GM12875 (cell line): ENCODE measurements around the gene F13B.

Source experiments
- H3K4me3 ChIP-seq: one replicate; pipeline ENCODE4 v1.5.1; 2011; ENCODE audit warnings: low read depth, low read length, control low read depth
- TF ChIP-seq, protein P1 (sequence below): IDR thresholded peaks from 2 replicates; pipeline ENCODE4 v1.5.1; 2011; ENCODE audit warnings: low read depth, mild to moderate bottlenecking, control low read depth, inconsistent platforms, low read length, moderate library complexity, borderline replicate concordance; ENCODE audit not compliant: insufficient read depth

Gene F13B

GRCh38 chr1:197073978-197074377 is 6.9 kb upstream of the F13B start:
- no peak overlapping the region for H3K4me3 ChIP-seq
- TF ChIP-seq, protein P1, sequence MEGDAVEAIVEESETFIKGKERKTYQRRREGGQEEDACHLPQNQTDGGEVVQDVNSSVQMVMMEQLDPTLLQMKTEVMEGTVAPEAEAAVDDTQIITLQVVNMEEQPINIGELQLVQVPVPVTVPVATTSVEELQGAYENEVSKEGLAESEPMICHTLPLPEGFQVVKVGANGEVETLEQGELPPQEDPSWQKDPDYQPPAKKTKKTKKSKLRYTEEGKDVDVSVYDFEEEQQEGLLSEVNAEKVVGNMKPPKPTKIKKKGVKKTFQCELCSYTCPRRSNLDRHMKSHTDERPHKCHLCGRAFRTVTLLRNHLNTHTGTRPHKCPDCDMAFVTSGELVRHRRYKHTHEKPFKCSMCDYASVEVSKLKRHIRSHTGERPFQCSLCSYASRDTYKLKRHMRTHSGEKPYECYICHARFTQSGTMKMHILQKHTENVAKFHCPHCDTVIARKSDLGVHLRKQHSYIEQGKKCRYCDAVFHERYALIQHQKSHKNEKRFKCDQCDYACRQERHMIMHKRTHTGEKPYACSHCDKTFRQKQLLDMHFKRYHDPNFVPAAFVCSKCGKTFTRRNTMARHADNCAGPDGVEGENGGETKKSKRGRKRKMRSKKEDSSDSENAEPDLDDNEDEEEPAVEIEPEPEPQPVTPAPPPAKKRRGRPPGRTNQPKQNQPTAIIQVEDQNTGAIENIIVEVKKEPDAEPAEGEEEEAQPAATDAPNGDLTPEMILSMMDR, result no peak

- H3K4me3 ChIP-seq, result no peak overlapping the region
- TF ChIP-seq, protein P1, result no peak
These were observed 378 bp upstream of the F13B start for GRCh38 chr1:197067457-197067818.

- no peak overlapping the region for H3K4me3 ChIP-seq
- TF ChIP-seq, protein P1, result no peak
These were observed 783 bp downstream of the F13B start for GRCh38 chr1:197066277-197066676.

DNA sequence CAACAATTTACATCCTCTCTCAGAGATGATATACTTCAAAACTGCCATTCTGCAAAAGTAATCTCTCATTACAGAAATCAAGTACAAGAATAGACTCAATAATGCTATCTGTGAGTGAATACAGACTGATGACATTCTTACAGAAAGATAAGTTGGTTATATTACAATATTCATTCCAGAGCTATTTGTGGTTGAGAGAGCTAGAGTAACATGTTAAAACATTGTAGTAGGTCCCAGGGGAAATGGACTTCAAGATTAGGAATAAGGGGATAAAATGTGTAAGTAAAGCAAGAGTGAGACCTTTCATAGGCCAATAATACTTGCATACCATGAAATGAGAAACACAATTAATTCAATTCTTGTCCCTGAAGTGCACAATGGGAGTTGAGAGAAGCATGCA is 1.5 kb downstream of the F13B start:
- TF ChIP-seq, protein P1, result no peak
- no peak overlapping the region for H3K4me3 ChIP-seq

- no peak overlapping the region for H3K4me3 ChIP-seq
- TF ChIP-seq, protein P1, result no peak
These were observed 3.8 kb downstream of the F13B start for GRCh38 chr1:197063212-197063611.

GRCh38 chr1:197062692-197063091 is 4.4 kb downstream of the F13B start:
- H3K4me3 ChIP-seq, result no peak overlapping the region
- TF ChIP-seq, protein P1, result no peak

GRCh38 chr1:197049100-197049499 is 18.0 kb downstream of the F13B start:
- TF ChIP-seq, protein P1, result no peak
- H3K4me3 ChIP-seq, result no peak overlapping the region
